Activated effector memory CD4-positive, alpha-beta T cell treated with anti-CD3 and anti-CD28 coated beads, Interleukin-2, amount 50 U/mL, for 16 hours (primary cell): ENCODE results near the gene WWOX.
"Not testable (repeated sequence)": the region's sequence is repeated elsewhere in the genome, so short reads cannot be mapped to it uniquely, and the experiment has no call there.

Experiments used
- DNase-seq: peaks from one replicate; pipeline ENCODE4 v3.0.0-alpha.2; 2020

Gene WWOX

DNA sequence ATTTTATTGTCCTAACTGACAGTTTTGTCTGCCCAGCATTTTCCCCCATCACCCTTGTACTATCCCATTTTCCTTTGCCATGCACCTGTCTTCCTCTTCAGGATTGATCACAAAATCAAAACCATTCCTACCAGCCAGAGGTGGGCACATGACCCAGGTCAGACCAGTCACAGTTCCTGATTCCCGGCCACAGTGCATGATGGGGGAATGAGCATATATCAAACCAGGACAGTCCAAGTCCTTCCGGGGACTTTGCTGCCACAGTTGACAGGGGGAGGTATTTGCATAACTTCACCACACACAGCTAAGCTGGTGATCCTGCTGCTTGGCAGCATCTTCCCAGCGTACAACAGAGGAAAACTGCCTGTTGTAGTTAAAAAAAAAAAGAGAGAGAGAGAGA is 493.9 kb downstream of the WWOX start:
- no peak for DNase-seq

DNA sequence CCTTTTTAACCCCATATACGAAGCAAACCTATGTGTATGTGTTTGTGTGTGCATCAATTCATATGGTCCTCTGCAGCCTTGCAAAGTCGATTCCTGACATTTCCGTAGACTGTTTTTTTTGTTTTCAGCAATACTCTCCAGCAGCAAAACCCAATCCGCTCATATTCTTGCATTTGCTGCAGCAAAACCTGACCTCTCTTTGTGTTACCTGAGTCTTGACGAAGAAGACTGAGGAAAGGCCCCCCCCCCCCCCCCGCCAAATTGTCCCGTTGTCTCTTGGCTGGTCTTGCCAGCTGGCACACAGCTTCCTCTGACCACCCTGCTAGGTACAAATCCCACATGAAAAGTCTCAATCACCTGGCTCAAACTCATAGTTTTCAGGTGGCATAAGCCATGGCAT is 494.7 kb downstream of the WWOX start:
- DNase-seq = no peak

GRCh38 chr16:78596348-78596995 is 497.0 kb downstream of the WWOX start:
- DNase-seq = no peak

GRCh38 chr16:78596996-78597422 is 497.6 kb downstream of the WWOX start:
- DNase-seq = no peak

- no peak for DNase-seq
Observed at GRCh38 chr16:78597809-78598570, 498.5 kb downstream of the WWOX start.

- DNase-seq = no peak
Observed at GRCh38 chr16:78599271-78599670, 499.8 kb downstream of the WWOX start.

DNA sequence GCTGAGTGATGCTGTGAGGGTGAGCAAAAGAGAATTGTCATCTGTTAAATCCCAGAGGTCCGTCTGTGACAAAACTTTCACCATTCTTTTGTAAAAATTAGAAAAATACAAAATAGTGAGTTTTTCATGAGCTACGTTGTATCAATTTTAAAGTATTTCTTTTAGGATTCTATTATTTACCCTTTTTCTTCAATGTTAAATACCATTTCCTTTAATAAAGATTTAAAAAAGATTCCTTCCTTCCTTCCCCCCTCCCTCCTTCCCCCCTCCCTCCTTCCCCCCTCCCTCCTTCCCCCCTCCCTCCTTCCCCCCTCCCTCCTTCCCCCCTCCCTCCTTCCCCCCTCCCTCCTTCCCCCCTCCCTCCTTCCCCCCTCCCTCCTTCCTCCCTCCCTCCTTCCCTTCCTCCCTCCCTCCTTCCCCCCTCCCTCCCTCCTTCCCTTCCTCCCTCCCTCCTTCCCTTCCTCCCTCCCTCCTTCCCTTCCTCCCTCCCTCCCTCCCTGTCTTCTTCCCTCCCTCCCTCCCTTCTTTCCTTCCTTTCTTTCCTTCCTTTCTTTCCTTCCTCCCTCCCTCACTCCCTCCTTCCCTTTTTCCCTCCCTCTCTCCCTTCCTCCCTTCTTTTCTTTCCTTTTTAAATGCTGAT is 505.1 kb downstream of the WWOX start:
- not testable (repeated sequence) for DNase-seq

DNA sequence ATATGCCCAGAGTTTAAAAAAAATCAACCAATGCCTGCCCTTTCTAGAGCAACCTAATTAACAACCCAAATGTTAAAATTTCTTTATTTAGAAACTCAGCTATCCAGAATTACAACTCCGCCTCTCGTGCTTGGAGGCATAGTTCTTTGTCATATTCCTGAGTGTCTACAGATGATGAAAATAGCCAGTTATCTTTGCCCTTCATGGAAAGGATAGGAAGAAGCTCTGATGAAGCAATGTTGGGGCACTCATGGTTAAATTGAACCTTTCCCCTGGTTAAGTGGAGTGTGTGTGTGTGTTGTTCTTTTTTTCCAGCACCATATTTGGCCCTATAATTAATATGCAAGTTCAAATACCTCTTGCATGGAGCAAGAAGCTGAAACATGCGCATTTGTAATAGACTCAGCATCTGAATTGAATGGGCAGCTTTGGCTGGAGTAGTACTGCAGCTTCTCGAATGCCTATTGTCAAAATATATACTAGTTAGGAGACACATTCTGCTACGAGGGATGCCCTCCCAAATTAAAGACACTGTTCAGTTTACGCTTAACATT is 506.2 kb downstream of the WWOX start:
- no peak for DNase-seq

DNA sequence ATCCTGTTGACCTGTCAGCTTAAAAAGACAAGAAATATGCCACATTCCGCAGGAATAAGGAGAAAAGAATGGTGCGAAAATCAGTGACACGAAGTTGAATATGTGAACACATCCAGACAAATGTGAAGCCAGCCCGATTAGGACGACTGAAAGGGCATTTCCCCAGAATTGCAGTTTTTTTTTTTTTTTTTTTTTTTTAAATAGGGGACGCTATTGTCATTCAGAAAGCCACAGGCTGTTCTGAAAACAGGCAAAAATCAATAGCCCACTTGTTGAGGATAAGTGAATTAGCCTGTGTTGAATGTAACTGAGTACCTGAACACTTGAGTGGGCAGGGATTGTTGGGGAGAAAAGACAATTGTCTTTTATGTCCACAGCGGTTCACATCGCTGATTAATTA is 507.1 kb downstream of the WWOX start:
- no peak for DNase-seq

- no peak for DNase-seq
Observed at GRCh38 chr16:78607022-78607421, 507.6 kb downstream of the WWOX start.

- DNase-seq = no peak
Observed at GRCh38 chr16:78607465-78607864, 508.0 kb downstream of the WWOX start.

DNA sequence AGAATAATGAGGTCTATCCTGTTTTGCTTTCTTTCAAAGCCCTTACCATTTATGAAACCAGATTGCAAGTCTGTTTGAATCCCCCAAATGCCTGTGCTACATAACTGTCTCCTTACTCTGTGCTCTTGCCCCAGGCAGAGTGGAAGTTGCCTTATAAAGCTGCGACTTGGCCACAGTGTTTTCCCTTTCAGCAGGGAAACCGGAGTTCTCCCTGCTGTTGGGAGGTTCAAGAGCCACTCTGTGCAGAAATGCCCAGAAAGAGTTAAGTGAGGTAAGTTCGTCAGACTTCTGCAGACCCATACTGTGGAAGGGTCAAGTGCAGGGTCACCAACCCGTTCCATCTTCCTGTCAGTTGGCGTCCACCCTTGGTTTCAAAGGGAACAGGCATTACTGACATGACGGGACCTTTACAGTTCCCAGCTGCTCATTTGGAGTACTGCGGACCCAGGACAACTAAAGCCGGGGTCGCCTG is 508.9 kb downstream of the WWOX start:
- no peak for DNase-seq

DNA sequence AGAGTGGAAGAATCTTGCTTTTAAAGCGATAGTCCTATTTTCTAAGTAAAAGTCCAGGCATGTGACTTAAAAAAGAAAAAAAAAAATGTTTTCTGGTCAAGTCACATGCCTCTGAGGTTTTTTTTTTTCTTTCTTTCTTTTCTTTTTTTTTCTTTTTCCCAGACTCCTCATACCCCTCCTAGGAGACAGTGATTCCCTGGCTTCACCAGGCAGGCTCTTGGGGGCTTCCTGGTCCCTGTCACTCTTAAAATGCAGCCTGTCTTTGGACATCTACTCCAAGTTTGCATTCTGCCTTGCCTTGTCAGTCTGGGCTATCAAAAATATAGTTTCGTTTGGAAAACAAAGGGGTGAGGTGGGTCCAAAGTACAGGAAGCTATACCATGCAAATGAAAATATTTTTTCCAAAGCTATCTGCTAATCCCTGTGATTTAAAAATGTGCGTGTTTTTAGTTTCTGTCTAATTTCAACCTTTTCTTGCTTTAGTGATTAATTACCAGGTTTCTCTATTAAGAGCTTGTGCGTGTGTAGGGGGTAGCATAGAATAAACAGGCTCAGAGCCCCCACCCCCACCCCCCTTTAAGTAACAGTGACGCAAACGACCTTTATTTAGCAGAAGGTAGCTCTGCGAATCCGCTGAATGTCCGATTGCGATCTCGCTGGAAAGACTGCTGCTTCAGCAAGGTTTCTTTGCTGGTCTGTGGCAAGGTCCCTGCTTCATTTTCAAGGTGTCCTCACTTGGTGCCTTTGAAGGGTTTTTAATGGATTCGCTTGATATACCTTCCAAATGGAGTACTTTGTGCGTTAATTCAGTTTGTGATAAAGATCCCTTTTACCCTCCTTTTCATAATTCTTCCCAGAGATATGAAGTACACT is 510.2 kb downstream of the WWOX start:
- no peak for DNase-seq

GRCh38 chr16:78611318-78611717 is 511.9 kb downstream of the WWOX start:
- DNase-seq = no peak

DNA sequence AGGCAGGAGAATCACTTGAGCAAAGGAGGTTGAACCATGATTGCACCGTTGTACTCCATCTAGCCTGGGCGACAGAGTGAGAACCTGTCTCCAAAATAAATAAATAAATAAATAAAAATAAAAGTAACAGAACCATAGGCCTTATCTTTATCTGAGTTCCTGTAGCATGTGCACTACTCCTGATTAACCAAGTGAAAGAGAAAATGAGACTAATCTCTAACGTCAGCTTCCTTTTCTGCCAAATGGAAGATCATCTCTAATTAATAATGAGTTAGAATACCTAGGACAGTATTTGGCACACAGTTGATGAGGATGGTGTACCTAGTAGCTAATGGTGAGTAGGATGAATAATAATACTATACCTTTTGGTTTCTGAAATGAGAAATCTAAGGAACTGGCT is 520.4 kb downstream of the WWOX start:
- DNase-seq = no peak

GRCh38 chr16:78620291-78620690 is 520.8 kb downstream of the WWOX start:
- DNase-seq = no peak

- no peak for DNase-seq
Observed at GRCh38 chr16:78623796-78624195, 524.3 kb downstream of the WWOX start.

DNA sequence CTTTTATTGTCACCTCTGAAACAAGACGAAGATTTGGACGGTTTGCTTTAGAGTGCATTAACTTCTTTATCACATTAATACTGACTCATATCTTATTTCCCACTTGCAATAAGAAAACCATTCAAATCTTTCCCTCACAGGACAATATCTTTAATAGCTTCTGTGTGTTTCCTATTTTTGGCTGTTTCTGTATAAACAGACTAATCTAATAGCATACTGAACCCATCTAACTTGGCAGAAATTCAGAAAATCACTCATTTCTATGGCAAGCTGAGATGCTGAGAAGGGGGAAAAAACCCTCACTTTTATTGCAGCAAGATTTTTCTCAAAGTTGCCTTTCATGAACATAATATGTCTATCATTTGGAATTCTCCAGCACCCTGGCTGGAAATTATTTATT is 524.9 kb downstream of the WWOX start:
- DNase-seq = no peak

DNA sequence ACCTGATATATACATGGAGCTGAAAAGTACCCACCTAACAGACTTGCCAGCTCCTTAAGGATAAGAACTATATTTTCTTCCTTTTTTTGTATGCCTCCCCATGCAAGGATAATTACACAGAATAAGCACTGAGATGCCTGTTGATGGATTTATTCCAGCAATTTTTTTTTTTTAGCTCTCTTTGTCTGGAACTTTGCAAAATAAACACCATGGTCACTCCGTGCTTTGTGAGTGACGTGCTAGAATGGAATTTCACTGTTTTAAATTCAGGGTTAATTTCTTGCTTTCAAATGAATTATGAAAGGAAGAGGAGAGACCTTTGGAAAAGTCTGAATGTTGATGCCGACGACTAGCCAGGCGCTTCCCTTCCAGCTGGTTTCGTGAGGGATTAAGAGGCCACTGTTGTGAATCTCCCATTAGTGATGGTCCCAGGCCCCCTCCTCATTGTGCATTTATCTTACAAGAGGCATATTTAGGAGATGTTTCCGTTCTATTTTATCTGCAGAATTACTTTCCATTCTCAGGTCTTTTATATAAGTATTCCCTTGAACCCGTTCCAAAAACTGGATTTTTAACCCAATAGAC is 529.1 kb downstream of the WWOX start:
- no peak for DNase-seq

- no peak for DNase-seq
Observed at GRCh38 chr16:78629173-78629572, 529.7 kb downstream of the WWOX start.

DNA sequence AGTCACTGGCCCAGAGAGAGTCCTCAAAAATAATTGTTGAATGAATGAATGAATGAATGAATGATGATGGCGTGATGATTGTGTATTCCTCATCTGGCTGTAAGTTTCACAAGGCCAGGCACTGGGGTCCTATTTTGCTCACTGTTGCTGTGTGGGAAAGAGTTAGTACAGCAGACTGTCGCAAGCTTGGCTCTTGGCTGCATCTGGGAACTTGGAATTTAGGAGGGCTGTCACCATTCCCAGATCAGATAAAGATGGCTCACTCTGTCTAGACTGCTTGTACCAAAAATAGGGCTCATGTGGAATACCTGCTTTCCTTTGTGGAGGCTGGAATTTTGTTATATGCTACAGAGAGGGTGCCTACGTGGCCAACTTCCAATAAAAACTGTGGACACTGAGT is 530.6 kb downstream of the WWOX start:
- no peak for DNase-seq

- DNase-seq = no peak
Observed at GRCh38 chr16:78633551-78633950, 534.1 kb downstream of the WWOX start.
